H1 (cell line): ENCODE data around the gene KLHL36. TPM values are rescaled to one million over a fixed set of nuclear protein-coding genes. Genes with fewer than 3 reads are reported as not detected.

Source experiments
- ASH2L ChIP-seq: fragments of 200-600, 300-600 bp; sonication (generic); IDR thresholded peaks from one replicate; pipeline ENCODE4 v1.7.1; 2017; ENCODE audit warnings: low read length
- CBX8 ChIP-seq: fragments of 300-800, 300-1000 bp; sonication (generic); IDR thresholded peaks from 2 replicates; pipeline ENCODE4 v1.7.1; 2016; ENCODE audit warnings: low read depth, low read length, borderline replicate concordance
- CHD1 ChIP-seq: IDR thresholded peaks from 2 replicates; pipeline ENCODE4 v1.6.1; 2012; ENCODE audit warnings: low read depth, low read length, improper control_type of control experiment
- EGR1 ChIP-seq: IDR thresholded peaks from 2 replicates; pipeline ENCODE4 v1.6.1; 2011; ENCODE audit warnings: low read depth, low read length, borderline replicate concordance
- KDM5A ChIP-seq: fragments of 200-600 bp; IDR thresholded peaks from 2 replicates; pipeline ENCODE4 v1.7.1; 2012; ENCODE audit warnings: mild to moderate bottlenecking, low read length, inconsistent platforms, mixed read lengths
- NANOG ChIP-seq: IDR thresholded peaks from 2 replicates; pipeline ENCODE4 v1.6.1; 2011; ENCODE audit warnings: low read length, low read depth, mild to moderate bottlenecking, inconsistent platforms; ENCODE audit not compliant: insufficient read depth, poor library complexity, severe bottlenecking
- SIX5 ChIP-seq: IDR thresholded peaks from 2 replicates; pipeline ENCODE4 v1.6.1; 2011; ENCODE audit warnings: mild to moderate bottlenecking, low read depth, low read length
- SRF ChIP-seq: IDR thresholded peaks from 2 replicates; pipeline ENCODE4 v1.6.1; 2011; ENCODE audit warnings: mild to moderate bottlenecking, low read depth, low read length, moderate library complexity
- polyA plus RNA-seq, 7 experiments: library from polyadenylated mRNA; depleted of rRNA in 3 of 7; stranded (reverse) in 5 of 7; unstranded in 2 of 7; fragments of >200 nt in 5 of 7; fragments of 200-250 nt in 2 of 7; gene quantifications; 1 replicate in 5 of 7; 2 replicates in 1 of 7; 4 replicates in 1 of 7; pipeline versions ENCODE4 v1.2.1 to v1.2.3, GENCODE V29; 2011 to 2013; ENCODE audit warnings: missing spikeins in 2 of 7, mixed read lengths in 2 of 7
- total RNA-seq: library from RNA; stranded (reverse); fragmentation: NEBNext Ultra II Directional; extraction: Animal tissue kit (Norgen Biotek cat#: 25700); gene quantifications from 2 replicates; pipeline ENCODE4 v1.2.1, GENCODE V29; 2021
- TF ChIP-seq, protein P1 (sequence below): IDR thresholded peaks from 2 replicates; pipeline ENCODE4 v1.6.1; 2011; ENCODE audit warnings: low read length, improper control_type of control experiment

Gene KLHL36
- total and polyA plus RNA-seq, 2 of the 8 experiments (the other 6 are each of a cell fraction or from before 2014, with no cell fraction given), result 22.9 to 33.6 TPM

DNA sequence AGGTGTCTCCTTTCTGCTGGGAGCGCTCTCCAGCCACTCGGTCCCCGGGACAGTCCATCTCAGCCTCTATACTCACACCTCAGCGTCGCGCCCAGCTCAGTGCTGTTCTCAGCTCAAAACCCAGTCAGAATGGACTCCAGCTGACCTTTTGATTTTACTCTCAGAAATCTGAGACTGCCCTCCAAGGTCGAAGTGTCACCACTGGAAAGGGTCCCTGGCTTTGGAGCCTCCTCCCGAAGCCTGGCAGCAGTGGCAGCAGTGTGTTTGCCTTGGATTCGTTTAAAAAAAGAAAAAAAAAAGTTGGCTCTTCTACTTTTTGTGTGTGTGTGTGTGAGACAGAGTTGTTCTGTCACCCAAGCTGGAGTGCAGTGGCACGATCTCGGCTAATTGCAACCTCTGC lies 10.4 kb downstream of the KLHL36 start (continued):
- TF ChIP-seq ASH2L (no peak), NANOG (no peak), EGR1 (no peak), SRF (no peak), KDM5A (no peak), CBX8 (no peak), SIX5 (no peak), CHD1 (no peak)
- TF ChIP-seq, protein P1, sequence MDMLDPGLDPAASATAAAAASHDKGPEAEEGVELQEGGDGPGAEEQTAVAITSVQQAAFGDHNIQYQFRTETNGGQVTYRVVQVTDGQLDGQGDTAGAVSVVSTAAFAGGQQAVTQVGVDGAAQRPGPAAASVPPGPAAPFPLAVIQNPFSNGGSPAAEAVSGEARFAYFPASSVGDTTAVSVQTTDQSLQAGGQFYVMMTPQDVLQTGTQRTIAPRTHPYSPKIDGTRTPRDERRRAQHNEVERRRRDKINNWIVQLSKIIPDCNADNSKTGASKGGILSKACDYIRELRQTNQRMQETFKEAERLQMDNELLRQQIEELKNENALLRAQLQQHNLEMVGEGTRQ, result no peak
